IPS DF 4.7 (cell line): ENCODE results near the gene ADCK2.
"Not testable (repeated sequence)": the region's sequence is repeated elsewhere in the genome, so short reads cannot be mapped to it uniquely, and the experiment has no call there.

ENCODE experiments used
- DNase-seq: peaks from one replicate; pipeline ENCODE4 v3.0.0-alpha.2; 2013; ENCODE audit warnings: low spot score; ENCODE audit errors: extremely low read depth

ADCK2 gene

DNA sequence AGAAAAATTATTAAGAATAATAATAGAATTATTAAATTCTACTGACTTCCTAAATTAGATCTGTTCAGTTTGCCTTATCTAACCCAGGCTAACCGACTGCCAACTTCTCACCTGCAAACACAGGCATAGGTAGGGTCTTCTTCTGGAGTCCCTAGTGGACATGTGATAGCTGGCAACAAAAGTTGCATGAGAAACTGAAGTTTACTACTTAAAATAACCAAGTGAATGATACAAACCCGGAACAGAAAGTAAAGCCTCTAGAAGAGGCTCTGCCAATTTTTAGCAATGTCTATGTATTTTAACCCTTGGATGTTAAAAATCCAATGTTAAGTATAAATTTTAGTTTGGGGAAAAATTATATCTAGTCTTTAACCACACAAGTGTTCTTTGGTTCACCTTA lies 61.4 kb downstream of the ADCK2 start:
- DNase-seq = no peak

DNA sequence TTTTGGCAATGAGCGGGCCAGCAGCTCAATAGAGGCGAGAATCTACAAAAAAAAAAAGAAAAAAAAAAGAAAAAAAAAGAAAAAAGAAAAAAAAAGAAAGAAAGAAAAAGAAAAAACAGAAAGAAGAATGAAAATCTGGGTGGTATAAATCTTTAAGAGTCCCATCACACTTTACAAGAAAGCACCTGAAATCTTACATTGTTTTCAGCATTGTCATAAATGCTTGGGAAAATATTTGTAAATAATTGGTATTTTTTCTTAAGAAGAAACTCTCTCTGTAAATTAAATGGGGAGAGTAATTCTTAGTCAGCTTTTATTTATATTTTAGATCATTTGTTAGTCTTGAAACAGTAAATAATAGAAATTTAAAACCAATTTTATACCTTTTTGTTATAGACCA lies 62.0 kb downstream of the ADCK2 start:
- no peak for DNase-seq

DNA sequence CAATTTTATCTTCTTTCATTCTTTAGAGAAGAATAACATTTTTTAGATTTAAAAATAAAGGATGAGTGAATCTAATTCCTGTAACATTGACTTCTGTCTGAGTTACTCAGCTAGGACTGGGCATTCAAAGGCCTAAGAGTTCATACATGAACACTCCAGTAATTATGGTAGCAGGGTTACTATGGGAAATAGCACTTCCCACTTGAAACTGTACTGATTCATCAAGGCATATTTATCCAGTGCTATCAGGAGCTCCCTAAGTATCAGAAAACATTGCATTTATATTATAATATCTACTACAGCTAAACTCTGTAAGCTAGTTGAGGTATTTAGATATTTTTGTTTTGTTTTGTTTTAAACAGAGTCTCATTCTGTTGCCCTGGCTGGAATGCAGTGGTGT lies 65.5 kb downstream of the ADCK2 start:
- no peak for DNase-seq

DNA sequence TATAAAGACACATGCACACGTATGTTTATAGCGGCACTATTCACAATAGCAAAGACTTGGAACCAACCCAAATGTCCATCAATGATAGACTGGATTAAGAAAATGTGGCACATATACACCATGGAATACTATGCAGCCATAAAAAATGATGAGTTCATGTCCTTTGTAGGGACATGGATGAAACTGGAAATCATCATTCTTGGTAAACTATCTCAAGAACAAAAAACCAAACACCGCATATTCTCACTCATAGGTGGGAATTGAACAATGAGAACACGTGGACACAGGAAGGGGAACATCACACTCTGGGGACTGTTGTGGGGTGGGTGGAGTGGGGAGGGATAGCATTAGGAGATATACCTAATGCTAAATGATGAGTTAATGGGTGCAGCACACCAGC lies 70.5 kb downstream of the ADCK2 start:
- not testable (repeated sequence) for DNase-seq

DNA sequence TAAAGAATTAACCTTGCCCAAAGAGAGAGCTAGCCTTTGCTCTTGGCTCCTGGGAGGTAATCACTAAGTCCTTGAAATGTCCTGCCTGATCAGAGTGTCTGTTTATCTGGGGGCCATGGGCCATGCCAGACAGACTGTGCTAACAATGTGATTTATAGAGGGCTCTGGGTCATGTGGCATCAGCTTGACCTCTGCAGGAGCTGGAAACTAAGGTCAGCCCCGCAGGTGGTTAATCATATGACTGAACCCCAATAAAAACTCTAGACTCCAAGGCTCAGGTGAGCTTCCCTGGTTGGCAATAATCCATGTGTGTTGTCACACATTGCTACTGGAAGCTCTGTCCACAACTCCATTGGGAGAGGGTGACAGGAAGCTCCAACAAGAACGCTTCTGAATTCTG lies 71.3 kb downstream of the ADCK2 start:
- no peak for DNase-seq
